Breast epithelium (tissue), 3 donors: ENCODE data around the gene HM13.

ENCODE experiments used
- CTCF ChIP-seq, 3 donors: fragments of 450-650 bp; IDR thresholded peaks; one replicate each; pipeline ENCODE4 v1.5.1; 2016 to 2017; ENCODE audit warnings: antibody characterized with exemption in 3 of 3, mild to moderate bottlenecking in 3 of 3, moderate library complexity in 3 of 3
- POLR2A ChIP-seq: fragments of 450-650 bp; IDR thresholded peaks from one replicate; pipeline ENCODE4 v1.6.1; 2016; ENCODE audit warnings: antibody characterized with exemption, mild to moderate bottlenecking, moderate library complexity
- POLR2AphosphoS5 ChIP-seq, 3 donors: sonication (generic); formaldehyde crosslinking; IDR thresholded peaks; one replicate each; pipeline ENCODE4 v1.6.1; 2017; ENCODE audit warnings: antibody characterized with exemption in 3 of 3

GRCh38 chr20:31474758-31475427 lies 39.3 kb upstream of the HM13 start, which contains the start of the genes DEFB124 and REM1:
- TF ChIP-seq CTCF (IDR thresholded peaks at IDR 0.05) (no peak), POLR2A (no peak), POLR2AphosphoS5 (IDR thresholded peaks at IDR 0.05) (no peak)
